IPS DF 6.9 (cell line): ENCODE measurements around the gene STK33.

ENCODE experiments used
- DNase-seq: peaks from one replicate; pipeline ENCODE4 v3.0.0-alpha.2; 2013; ENCODE audit warnings: low read depth, low spot score
- H3K27ac ChIP-seq: one replicate; pipeline ENCODE4 v1.5.1; 2013; ENCODE audit warnings: low read length, control low read depth
- H3K27me3 ChIP-seq: 2 replicates; pipeline ENCODE4 v1.6.1; 2013; ENCODE audit warnings: mild to moderate bottlenecking, low read length; ENCODE audit not compliant: control insufficient read depth, insufficient read depth
- H3K36me3 ChIP-seq: 2 replicates; pipeline ENCODE4 v1.6.1; 2013; ENCODE audit warnings: low read length; ENCODE audit not compliant: control insufficient read depth, insufficient read depth
- H3K4me1 ChIP-seq: 2 replicates; pipeline ENCODE4 v1.6.1; 2013; ENCODE audit warnings: low read length; ENCODE audit not compliant: control insufficient read depth, insufficient read depth
- H3K4me3 ChIP-seq: 2 replicates; pipeline ENCODE4 v1.5.1; 2013; ENCODE audit warnings: mild to moderate bottlenecking, low read length
- H3K9me3 ChIP-seq: 2 replicates; pipeline ENCODE4 v1.6.1; 2013; ENCODE audit warnings: low read length, inconsistent platforms; ENCODE audit not compliant: control insufficient read depth, insufficient read depth
- WGBS: extraction: QIAGEN DNeasy Blood & Tissue Kit; methylation state at CpG from one replicate; pipeline ENCODE4 v1.1.7; 2013; ENCODE audit warnings: mixed read lengths, missing lambda C conversion rate; ENCODE audit not compliant: insufficient read length, insufficient coverage; 5-methylcytosine and 5-hydroxymethylcytosine counted together

The STK33 gene

DNA sequence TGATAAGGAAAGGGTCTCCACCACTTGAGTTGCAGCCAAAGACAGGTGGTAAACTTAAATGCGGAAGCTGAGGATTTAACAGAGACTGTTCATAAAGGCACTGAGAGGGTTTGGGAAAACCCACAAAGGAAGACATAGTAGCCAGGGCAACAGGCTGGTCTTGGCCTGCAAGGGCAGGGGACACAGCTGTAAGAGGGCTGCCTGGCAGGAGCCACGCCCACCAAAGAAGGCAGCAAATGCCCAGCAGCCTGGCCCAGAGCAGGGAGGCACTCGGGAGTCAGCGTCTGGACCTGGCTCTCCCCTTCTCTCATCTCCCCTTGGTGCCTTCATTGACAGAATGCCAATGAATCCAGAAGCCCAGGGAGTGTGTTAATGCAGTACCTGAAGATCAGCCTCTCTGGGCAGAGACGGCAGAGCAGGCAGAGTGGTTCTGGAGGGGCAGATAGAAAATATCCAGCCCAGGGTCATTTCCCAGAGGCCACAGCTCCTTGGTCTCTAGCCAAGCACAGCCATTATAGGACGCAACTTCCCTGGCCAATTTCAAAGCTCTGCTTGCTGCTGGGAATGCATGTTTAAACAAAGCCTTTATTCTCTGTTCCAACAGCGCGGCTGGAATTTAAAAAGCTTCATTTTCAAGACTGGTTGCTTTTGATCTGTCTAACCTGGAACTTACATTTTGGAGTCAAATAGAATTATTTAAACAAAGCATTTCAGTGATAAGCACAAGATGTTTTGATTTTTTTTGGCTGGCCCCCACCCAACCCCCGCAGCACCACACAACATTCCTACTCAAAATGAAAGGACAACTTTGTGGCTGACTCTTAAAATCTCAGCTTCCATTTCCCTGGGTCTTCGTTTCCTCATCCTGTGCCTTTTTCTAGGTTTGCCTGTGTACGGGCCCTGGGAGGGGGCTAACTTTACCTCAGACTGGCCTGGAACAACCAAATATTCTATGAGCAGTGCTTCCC lies 204.7 kb downstream of the STK33 start:
- Histone ChIP-seq H3K36me3 (no peaks in the 10 kb centered on the region), H3K4me3 (no peak overlapping the region), H3K9me3 (no peaks in the 10 kb centered on the region; the same call in 1 of the 2 replicates), H3K27me3 (no peaks in the 10 kb centered on the region), H3K27ac (no peak overlapping the region), H3K4me1 (peaks cover 4% of the 10 kb centered on the region; the same call in 1 of the 2 replicates)
- no CpG with 5 or more reads among the region's 11 CpGs for WGBS
- no peak for DNase-seq

DNA sequence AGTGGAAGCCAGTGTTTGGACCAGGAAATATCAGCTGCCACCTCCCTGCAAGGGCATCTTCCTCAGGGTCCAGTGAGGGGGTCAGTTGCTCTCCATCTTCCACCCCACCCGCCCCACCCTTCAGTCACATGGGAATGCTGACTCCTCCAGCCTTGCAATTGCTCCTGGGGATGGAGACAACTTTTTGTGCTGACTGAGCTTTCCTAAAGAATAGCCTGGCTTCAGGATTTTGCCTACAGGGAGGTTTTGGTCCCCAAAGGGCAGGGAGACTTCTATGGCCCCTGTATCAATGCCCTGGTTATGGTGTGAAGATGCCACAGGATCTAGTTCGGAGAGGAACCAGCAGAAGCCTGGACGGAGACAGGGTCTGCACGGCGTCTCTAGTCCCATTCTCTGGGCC lies 206.3 kb downstream of the STK33 start:
- Histone ChIP-seq H3K27me3 (no peaks in the 10 kb centered on the region), H3K4me1 (peaks cover 4% of the 10 kb centered on the region; the same call in 1 of the 2 replicates), H3K27ac (no peak overlapping the region), H3K9me3 (no peaks in the 10 kb centered on the region; the same call in 1 of the 2 replicates), H3K4me3 (no peak overlapping the region), H3K36me3 (no peaks in the 10 kb centered on the region)
- WGBS, result no CpG with 5 or more reads among the region's 5 CpGs
- no peak for DNase-seq

DNA sequence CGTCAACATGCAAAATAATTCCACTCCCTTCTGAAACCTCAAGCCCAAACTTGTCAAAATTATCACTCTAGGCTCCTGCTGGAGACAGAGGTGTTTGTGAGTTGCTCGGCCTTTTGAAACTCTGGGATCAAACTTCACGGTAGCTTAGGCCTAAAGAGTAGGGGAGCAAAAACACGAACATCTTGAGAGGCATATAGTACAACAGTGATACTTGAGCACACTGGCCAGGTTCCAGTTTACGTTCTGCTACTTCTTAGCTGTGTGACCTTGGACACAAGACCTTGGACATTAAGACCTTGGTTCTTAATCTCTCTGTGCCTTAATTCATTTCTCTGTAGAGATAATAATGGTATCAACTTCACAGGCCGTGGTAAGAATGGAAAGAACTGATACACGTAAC lies 206.9 kb downstream of the STK33 start:
- Histone ChIP-seq H3K27ac (no peak overlapping the region), H3K9me3 (no peaks in the 10 kb centered on the region), H3K36me3 (no peaks in the 10 kb centered on the region), H3K4me3 (no peak overlapping the region), H3K27me3 (no peaks in the 10 kb centered on the region), H3K4me1 (peaks cover 4% of the 10 kb centered on the region; the same call in 1 of the 2 replicates)
- DNase-seq, result no peak
- WGBS, result no CpG with 5 or more reads among the region's 7 CpGs

DNA sequence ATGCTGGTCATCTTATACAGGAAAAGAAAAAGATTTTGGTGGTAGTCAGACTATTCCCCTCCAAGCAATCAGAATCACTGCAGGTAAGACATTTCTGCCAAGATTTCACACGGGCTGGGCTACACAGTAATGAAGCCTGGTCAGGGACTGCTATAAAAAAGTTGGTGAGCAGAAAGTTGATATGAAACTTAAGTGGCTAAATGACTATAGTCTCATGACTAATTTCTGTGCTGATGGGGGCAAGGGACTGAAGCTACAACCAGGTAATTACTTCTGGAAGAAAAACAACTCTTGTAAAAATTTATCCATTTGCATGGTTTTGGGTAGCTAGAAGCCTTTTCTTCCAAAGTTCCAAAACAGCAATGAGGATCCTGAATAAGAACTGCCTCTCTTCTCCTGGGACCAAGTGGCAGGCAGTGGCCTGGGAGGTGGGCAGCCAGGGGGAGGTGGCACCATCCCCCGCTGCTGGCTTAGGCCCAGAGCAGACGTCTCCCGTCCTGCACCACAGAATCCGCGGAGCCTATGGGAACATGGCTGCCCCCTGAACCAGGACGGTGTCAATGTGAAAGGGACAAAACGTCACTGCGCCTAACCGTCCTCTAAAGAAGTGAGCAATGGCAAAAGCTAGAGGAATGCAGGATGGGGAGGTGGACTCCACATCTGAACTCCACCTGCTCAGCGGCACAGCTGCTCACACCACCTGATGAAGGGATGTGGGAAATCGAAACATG lies 207.7 kb downstream of the STK33 start:
- H3K27me3 ChIP-seq, result no peaks in the 10 kb centered on the region
- H3K4me3 ChIP-seq, result no peak overlapping the region
- no CpG with 5 or more reads among the region's 12 CpGs for WGBS
- no peaks in the 10 kb centered on the region for H3K9me3 ChIP-seq
- DNase-seq, result no peak
- no peak overlapping the region for H3K27ac ChIP-seq
- H3K4me1 ChIP-seq, result peaks cover 4% of the 10 kb centered on the region; the same call in 1 of the 2 replicates
- no peaks in the 10 kb centered on the region for H3K36me3 ChIP-seq

DNA sequence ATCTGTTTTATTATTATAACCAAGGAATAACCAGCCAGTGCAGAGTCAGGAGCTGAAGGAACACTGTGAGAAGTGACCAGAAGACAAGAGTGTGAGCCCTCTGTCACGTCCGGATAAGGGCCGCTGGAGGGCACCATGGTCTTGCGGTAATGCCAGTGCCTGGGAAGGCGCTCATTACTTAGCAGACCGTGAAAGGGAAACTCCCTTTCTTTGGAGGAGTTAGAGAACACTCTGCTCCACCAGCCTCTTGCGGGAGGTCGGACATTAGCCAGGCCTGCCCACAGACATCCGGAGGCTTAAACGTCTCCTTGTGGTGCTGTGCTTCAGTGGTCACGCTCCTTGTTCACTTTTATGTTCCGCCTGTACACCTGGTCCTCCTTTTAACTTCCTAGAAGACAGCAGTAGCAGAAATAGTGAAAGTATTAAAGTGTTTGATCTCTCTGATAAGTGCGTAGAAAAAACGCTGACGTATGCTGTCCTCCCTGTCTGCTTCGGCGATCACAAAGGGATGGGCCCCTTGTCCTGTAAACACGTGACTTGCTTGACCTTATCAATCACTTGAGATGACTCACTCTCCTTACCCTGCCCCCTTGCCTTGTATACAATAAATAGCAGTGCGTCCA lies 209.7 kb downstream of the STK33 start:
- no peaks in the 10 kb centered on the region for H3K9me3 ChIP-seq
- H3K4me1 ChIP-seq, result peaks cover 4% of the 10 kb centered on the region; the same call in 1 of the 2 replicates
- H3K27ac ChIP-seq, result no peak overlapping the region
- peak; percentile 25 for DNase-seq
- WGBS, result no CpG with 5 or more reads among the region's 19 CpGs
- no peaks in the 10 kb centered on the region for H3K36me3 ChIP-seq
- H3K27me3 ChIP-seq, result no peaks in the 10 kb centered on the region
- no peak overlapping the region for H3K4me3 ChIP-seq

DNA sequence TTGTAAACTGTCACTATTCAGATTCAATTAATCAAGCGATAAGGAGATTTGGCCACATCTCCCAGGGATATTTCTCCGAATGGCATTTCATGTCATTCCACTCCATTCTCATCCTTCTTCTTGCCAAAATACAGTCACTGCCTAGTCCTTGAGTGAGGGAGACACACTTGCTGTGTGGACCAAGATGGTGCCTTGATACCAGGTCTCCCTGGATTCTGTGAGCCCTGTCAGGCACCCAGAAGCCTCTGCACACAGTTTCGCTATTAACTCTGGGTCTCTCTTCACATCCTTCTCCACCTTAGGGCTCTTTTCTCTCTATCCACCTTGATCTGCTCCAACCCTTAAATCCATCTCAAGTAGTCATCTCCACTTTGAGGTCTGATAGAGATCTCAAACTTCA lies 210.4 kb downstream of the STK33 start:
- DNase-seq, result no peak
- H3K4me3 ChIP-seq, result no peak overlapping the region
- no peaks in the 10 kb centered on the region for H3K27me3 ChIP-seq
- no CpG with 5 or more reads among the region's 3 CpGs for WGBS
- H3K4me1 ChIP-seq, result peaks cover 4% of the 10 kb centered on the region; the same call in 1 of the 2 replicates
- no peak overlapping the region for H3K27ac ChIP-seq
- H3K36me3 ChIP-seq, result no peaks in the 10 kb centered on the region
- no peaks in the 10 kb centered on the region for H3K9me3 ChIP-seq

DNA sequence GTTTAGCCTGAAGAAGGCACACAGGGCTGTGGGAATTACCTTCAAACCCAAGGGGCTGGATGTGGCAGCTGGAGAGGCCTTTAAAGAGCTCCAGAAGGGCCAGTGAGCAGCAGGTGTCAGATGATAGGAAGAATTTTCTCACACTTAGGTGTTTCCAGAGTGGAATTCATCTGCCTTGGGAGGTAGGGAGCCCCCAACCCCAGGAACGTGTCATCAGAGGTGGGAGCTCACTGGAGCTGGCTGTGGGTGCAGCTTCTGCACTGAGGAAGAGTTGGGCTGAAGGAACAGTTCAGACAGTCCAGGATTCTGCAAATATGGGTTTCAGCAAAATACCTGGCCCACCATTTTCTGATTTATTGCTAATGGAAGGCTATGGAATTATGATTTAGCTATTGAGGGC lies 210.8 kb downstream of the STK33 start:
- WGBS, result no CpG with 5 or more reads among the region's 1 CpG
- Histone ChIP-seq H3K4me3 (no peak overlapping the region), H3K27me3 (no peaks in the 10 kb centered on the region), H3K9me3 (no peaks in the 10 kb centered on the region), H3K4me1 (peaks cover 4% of the 10 kb centered on the region; the same call in 1 of the 2 replicates), H3K27ac (no peak overlapping the region), H3K36me3 (no peaks in the 10 kb centered on the region)
- no peak for DNase-seq

DNA sequence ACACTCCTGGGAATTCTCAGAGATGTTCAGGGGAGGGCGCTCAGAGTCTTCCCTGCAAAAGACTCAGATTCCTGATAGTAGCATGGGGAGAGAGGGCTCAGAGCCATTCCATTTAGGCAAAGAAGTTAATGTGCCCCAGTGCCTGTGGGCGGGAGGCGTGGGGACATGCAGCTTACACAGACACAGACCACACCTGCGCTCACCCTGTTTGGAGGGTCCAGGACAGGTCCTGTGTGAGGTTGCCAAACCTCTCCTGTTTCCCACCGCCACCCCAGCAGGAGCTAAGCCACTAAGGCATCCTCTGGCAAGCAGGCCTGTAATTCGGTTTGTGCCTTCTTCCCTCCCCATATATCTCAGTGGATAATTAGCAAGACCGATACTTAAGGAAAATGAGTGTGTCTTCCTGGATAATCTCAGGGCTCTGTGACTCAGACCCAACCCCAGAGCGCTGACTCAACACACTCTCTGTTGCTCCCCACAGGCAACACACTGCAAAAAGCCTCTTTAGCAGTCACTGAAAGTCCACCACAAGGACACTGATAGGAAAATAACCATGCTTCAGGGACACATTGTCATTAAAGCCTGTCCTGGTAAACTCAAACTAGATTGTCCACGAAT lies 211.5 kb downstream of the STK33 start:
- H3K27me3 ChIP-seq, result no peaks in the 10 kb centered on the region
- H3K4me1 ChIP-seq, result peaks cover 4% of the 10 kb centered on the region; the same call in 1 of the 2 replicates
- WGBS, result no CpG with 5 or more reads among the region's 9 CpGs
- no peak overlapping the region for H3K27ac ChIP-seq
- no peak overlapping the region for H3K4me3 ChIP-seq
- no peaks in the 10 kb centered on the region for H3K9me3 ChIP-seq
- no peak for DNase-seq
- no peaks in the 10 kb centered on the region for H3K36me3 ChIP-seq

DNA sequence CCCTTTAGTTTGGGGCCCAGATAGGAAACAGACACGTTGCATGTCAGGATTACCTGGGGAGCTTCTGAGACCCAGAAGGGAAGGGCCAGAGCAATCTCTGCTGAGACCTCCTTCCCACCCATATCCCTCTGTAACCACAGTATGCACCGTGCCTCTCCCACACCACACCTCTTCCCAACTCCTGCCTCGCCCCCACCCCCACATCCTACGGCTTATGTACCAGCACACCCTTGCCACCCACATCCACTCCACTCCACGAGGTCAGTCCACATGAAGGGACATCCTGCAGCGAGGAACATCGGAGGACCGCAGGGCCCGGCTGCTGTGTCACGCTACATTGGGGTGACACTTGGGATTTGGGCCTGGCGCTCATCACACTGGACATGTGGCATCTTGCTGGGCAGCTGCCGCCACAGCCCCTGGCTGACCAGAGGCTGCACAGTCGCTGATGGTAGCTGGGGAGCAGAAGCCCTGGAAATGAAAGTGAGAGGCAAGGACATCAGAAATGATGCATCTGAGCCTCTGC lies 212.1 kb downstream of the STK33 start:
- Histone ChIP-seq H3K27ac (no peak overlapping the region), H3K4me3 (no peak overlapping the region), H3K36me3 (no peaks in the 10 kb centered on the region), H3K4me1 (peaks cover 4% of the 10 kb centered on the region; the same call in 1 of the 2 replicates), H3K27me3 (no peaks in the 10 kb centered on the region), H3K9me3 (no peaks in the 10 kb centered on the region)
- WGBS, result no CpG with 5 or more reads among the region's 13 CpGs
- no peak for DNase-seq
